Measurements from ENCODE around the gene FLAD1.

DNA sequence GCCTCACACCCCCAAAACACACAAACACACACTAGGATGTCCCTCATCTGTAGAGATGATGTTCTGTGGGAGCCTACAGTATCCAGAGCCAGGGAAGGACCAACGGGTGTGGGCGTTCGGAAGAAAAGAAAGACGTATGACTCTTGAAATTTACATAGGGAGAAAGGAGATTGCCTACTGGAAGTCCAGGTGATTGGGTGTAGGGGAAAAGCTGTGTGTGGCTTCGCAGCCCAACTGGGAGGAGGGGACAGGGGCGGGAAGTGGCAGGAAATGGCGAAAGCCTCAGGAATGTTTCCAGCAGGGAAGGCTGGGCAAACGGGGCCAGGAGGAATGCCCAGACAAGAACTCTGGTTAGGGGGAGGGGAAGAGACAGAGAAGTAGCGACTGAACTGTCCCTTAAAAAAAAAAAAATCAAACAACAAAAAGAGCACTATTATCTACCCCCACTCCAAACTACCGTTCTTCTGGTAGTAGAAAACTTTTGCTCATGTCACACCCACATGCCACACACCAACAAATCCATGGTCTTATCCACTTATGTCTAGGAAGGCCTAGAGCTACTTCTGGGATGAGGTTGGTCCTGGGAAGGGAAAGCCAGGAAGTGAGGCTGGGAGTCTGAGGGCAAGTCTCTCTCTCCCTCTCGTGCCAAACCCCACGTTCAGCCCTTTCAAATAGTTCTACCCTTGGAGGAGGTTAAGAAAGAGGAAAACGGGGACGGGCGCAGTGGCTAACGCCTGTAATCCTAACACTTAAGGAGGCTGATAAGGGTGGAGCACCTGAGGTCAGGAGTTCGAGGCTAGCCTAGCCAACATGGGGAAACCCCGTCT, 10.4 kb upstream of the FLAD1 start:
- TF ChIP-seq, protein P1, sequence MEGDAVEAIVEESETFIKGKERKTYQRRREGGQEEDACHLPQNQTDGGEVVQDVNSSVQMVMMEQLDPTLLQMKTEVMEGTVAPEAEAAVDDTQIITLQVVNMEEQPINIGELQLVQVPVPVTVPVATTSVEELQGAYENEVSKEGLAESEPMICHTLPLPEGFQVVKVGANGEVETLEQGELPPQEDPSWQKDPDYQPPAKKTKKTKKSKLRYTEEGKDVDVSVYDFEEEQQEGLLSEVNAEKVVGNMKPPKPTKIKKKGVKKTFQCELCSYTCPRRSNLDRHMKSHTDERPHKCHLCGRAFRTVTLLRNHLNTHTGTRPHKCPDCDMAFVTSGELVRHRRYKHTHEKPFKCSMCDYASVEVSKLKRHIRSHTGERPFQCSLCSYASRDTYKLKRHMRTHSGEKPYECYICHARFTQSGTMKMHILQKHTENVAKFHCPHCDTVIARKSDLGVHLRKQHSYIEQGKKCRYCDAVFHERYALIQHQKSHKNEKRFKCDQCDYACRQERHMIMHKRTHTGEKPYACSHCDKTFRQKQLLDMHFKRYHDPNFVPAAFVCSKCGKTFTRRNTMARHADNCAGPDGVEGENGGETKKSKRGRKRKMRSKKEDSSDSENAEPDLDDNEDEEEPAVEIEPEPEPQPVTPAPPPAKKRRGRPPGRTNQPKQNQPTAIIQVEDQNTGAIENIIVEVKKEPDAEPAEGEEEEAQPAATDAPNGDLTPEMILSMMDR (IDR thresholded peaks at IDR 0.05) = no peak
- no peak for TF ChIP-seq POLR2A (IDR thresholded peaks at IDR 0.05)

All from tibial nerve (tissue), 3 donors.